Transverse colon (tissue), 4 donors: ENCODE measurements around the gene FAM107B. TPM values are rescaled to one million over a fixed set of nuclear protein-coding genes. Genes with fewer than 3 reads are reported as not detected.

ENCODE experiments used
- DNase-seq: peaks from one replicate; pipeline ENCODE4 v3.0.0-alpha.2; 2019
- H3K27ac ChIP-seq, 4 donors: fragments of 200-600 bp; sonication (generic); 2 replicates each; pipeline ENCODE4 v1.5.1; 2016 to 2018; ENCODE audit warnings: inconsistent platforms in 4 of 4
- H3K27me3 ChIP-seq: fragments of 200-600 bp; sonication (generic); 2 replicates; pipeline ENCODE4 v1.5.1; 2017; ENCODE audit warnings: inconsistent platforms
- H3K36me3 ChIP-seq, 4 donors: fragments of 200-600 bp; sonication (generic); 2 replicates each; pipeline ENCODE4 v1.5.1; 2017 to 2019; ENCODE audit warnings: inconsistent platforms in 4 of 4
- H3K4me1 ChIP-seq, 4 donors: fragments of 200-600 bp; sonication (generic); 2 replicates each; pipeline ENCODE4 v1.5.1; 2017 to 2020; ENCODE audit warnings: inconsistent platforms in 4 of 4
- H3K4me3 ChIP-seq, 4 donors: fragments of 200-600 bp; sonication (generic); 1 replicate in 1 of 4; 2 replicates in 3 of 4; pipeline versions ENCODE4 v1.5.1 to v1.6.1; 2017 to 2019; ENCODE audit warnings: inconsistent platforms in 4 of 4
- H3K9me3 ChIP-seq, 2 donors: fragments of 200-600 bp; sonication (generic); 2 replicates each; pipeline ENCODE4 v1.5.1; 2017 to 2019; ENCODE audit warnings: inconsistent platforms in 2 of 2
- CTCF ChIP-seq, 5 experiments: fragments of 200-600 bp in 3 of 5; fragments of 450-650 bp in 2 of 5; sonication (generic) in 3 of 5; IDR thresholded peaks; 1 replicate in 2 of 5; 2 replicates in 3 of 5; pipeline ENCODE4 v1.5.1; 2016 to 2017; ENCODE audit warnings: antibody characterized with exemption in 5 of 5, inconsistent platforms in 3 of 5, mild to moderate bottlenecking in 2 of 5, moderate library complexity in 1 of 5
- EP300 ChIP-seq: sonication (generic); formaldehyde crosslinking; IDR thresholded peaks from one replicate; pipeline ENCODE4 v1.6.1; 2017; ENCODE audit warnings: antibody characterized with exemption, low read depth
- POLR2A ChIP-seq: fragments of 450-650 bp; IDR thresholded peaks from one replicate; pipeline ENCODE4 v1.6.1; 2016; ENCODE audit warnings: antibody characterized with exemption, mild to moderate bottlenecking, moderate library complexity
- POLR2AphosphoS5 ChIP-seq, 3 donors: sonication (generic); formaldehyde crosslinking; IDR thresholded peaks; one replicate each; pipeline ENCODE4 v1.6.1; 2016; ENCODE audit warnings: antibody characterized with exemption in 3 of 3
- WGBS, 2 donors: methylation state at CpG; one replicate each; pipeline ENCODE4 v1.1.5; 2018; ENCODE audit warnings: low coverage in 1 of 2; 5-methylcytosine and 5-hydroxymethylcytosine counted together
- in situ Hi-C, 4 donors: fragments of 200-750 bp; cut with MboI; loops; one replicate each; pipeline versions ENCODE4 v1.15.0 to v1.15.1; 2017; ENCODE audit warnings: low sequenced_read_pairs in 3 of 4, low pct_ligation_motif_present in 1 of 4, low pct_unique_long_range_greater_than_20kb in 1 of 4
- intact Hi-C: fragments of 100-400 bp; cut with DNase I; formaldehyde crosslinking; loops from one replicate; pipeline ENCODE4 v1.15.1; 2023; ENCODE audit warnings: low total_unique reads
- total RNA-seq, 4 donors: library from RNA; depleted of rRNA; stranded (reverse); fragments of >200 nt; gene quantifications; one replicate each; pipeline ENCODE4 v1.1.0, GENCODE V29; 2016

Gene FAM107B
- total RNA-seq, 4 donors from 2014 or later = 23.9 to 71.0 (median 52.8) TPM

- Histone ChIP-seq H3K4me3 (no peak overlapping the region), H3K36me3 (no peaks in the 10 kb centered on the region), H3K9me3 (no peaks in the 10 kb centered on the region), H3K27me3 (no peaks in the 10 kb centered on the region), H3K27ac (no peak overlapping the region), H3K4me1 (peaks cover 0 to 39% (median 16%) of the 10 kb centered on the region in 4 donors)
- 58 to 69% methylated on average over 1 of the region's 1 CpG for WGBS, 2 donors
- in situ Hi-C loops (no loop called here), intact Hi-C loops (no loop called here)
- TF ChIP-seq POLR2AphosphoS5 (IDR thresholded peaks at IDR 0.05) (no peak), POLR2A (no peak), CTCF (IDR thresholded peaks at IDR 0.05) (no peak), EP300 (no peak)
- DNase-seq = no peak
Measured at GRCh38 chr10:14621037-14621436, 153.7 kb downstream of the FAM107B start.

- Histone ChIP-seq H3K36me3 (no peaks in the 10 kb centered on the region), H3K27ac (no peak overlapping the region), H3K4me1 (peaks cover 0 to 17% (median 6%) of the 10 kb centered on the region in 4 donors), H3K4me3 (no peak overlapping the region), H3K27me3 (no peaks in the 10 kb centered on the region), H3K9me3 (no peaks in the 10 kb centered on the region)
- TF ChIP-seq CTCF (IDR thresholded peaks at IDR 0.05) (no peak), POLR2A (no peak), POLR2AphosphoS5 (IDR thresholded peaks at IDR 0.05) (no peak), EP300 (no peak)
- intact Hi-C loops (no loop called here), in situ Hi-C loops (no loop called here)
- DNase-seq = no peak
- 82 to 89% methylated on average over 6 to 7 of the region's 7 CpGs for WGBS, 2 donors
Measured at GRCh38 chr10:14618674-14619073, 156.0 kb downstream of the FAM107B start.

- no peaks in the 10 kb centered on the region for H3K27me3 ChIP-seq
- in situ Hi-C loops = no loop called here
- H3K4me1 ChIP-seq = peaks cover 0 to 16% (median 2%) of the 10 kb centered on the region in 4 donors
- no peaks in the 10 kb centered on the region for H3K9me3 ChIP-seq
- no peak overlapping the region for H3K27ac ChIP-seq
- intact Hi-C loops = no loop called here
- no peak overlapping the region for H3K4me3 ChIP-seq
- WGBS, 2 donors = 92 to 93% methylated on average over 2 to 4 of the region's 4 CpGs
- no peaks in the 10 kb centered on the region for H3K36me3 ChIP-seq
- DNase-seq = no peak
- no peak for TF ChIP-seq POLR2AphosphoS5 (IDR thresholded peaks at IDR 0.05)
- no peak for TF ChIP-seq EP300
- no peak for TF ChIP-seq CTCF (IDR thresholded peaks at IDR 0.05)
- TF ChIP-seq POLR2A = no peak
Measured at GRCh38 chr10:14617852-14618251, 156.8 kb downstream of the FAM107B start.

GRCh38 chr10:14616955-14617730, 157.6 kb downstream of the FAM107B start:
- no peak for DNase-seq
- no peaks in the 10 kb centered on the region for H3K9me3 ChIP-seq
- intact Hi-C loops (loop anchor here (1.0 kb wide), 1 partner anchor 14 kb away; no protein-coding TSS in a partner anchor), in situ Hi-C loops (no loop called here)
- peaks cover 0 to 20% (median 4%) of the 10 kb centered on the region in 4 donors for H3K4me1 ChIP-seq
- no peak overlapping the region for H3K4me3 ChIP-seq
- no peak for TF ChIP-seq POLR2A
- no peak for TF ChIP-seq CTCF (IDR thresholded peaks at IDR 0.05)
- no peak for TF ChIP-seq POLR2AphosphoS5 (IDR thresholded peaks at IDR 0.05)
- TF ChIP-seq EP300 = no peak
- H3K27me3 ChIP-seq = no peaks in the 10 kb centered on the region
- no peaks in the 10 kb centered on the region for H3K36me3 ChIP-seq
- no peak overlapping the region for H3K27ac ChIP-seq
- 49 to 60% methylated on average over 4 to 5 of the region's 5 CpGs for WGBS, 2 donors
